ENCODE results near the gene GALNT11. TPM values are rescaled to one million over a fixed set of nuclear protein-coding genes. Genes with fewer than 3 reads are reported as not detected.
"Not testable (repeated sequence)": the region's sequence is repeated elsewhere in the genome, so short reads cannot be mapped to it uniquely, and the experiment has no call there.

GALNT11 gene
- total and polyA plus RNA-seq, 12 donors = 13.2 to 28.4 (median 21.7) TPM

DNA sequence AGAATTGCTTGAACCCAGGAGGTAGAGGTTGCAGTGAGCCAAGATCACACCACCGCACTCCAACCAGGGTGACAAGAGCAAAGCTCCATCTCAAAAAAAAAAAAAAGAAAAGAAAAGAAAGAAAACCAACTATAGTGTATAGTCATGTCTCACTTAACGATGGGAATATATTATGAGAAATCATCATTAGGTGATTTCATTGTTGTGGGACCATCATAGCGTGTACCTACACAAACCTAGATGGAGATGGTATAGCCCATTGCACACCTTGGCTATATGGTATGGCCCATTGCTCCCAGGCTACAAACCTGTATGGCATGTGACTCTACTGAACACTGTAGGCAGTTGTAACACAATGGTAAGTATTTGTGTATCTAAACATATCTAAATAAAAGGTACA, 8.5 kb upstream of the GALNT11 start:
- Histone ChIP-seq H3K4me3 (no peak overlapping the region), H3K4me1 (no peaks in the 10 kb centered on the region), H3K27me3 (no peaks in the 10 kb centered on the region), H3K27ac (no peak overlapping the region), H3K9me3 (peaks cover 0 to 5% (median 0%) of the 10 kb centered on the region in 11 donors), H3K36me3 (no peaks in the 10 kb centered on the region)
- WGBS, 2 donors = 97 to 98% methylated on average over 3 of the region's 3 CpGs
- DNase-seq (no peak), ATAC-seq (no peak)
- intact Hi-C loops (cut with DNase I) = no loop called here
- TF ChIP-seq, protein P1, sequence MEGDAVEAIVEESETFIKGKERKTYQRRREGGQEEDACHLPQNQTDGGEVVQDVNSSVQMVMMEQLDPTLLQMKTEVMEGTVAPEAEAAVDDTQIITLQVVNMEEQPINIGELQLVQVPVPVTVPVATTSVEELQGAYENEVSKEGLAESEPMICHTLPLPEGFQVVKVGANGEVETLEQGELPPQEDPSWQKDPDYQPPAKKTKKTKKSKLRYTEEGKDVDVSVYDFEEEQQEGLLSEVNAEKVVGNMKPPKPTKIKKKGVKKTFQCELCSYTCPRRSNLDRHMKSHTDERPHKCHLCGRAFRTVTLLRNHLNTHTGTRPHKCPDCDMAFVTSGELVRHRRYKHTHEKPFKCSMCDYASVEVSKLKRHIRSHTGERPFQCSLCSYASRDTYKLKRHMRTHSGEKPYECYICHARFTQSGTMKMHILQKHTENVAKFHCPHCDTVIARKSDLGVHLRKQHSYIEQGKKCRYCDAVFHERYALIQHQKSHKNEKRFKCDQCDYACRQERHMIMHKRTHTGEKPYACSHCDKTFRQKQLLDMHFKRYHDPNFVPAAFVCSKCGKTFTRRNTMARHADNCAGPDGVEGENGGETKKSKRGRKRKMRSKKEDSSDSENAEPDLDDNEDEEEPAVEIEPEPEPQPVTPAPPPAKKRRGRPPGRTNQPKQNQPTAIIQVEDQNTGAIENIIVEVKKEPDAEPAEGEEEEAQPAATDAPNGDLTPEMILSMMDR (IDR thresholded peaks at IDR 0.05) = no peak

DNA sequence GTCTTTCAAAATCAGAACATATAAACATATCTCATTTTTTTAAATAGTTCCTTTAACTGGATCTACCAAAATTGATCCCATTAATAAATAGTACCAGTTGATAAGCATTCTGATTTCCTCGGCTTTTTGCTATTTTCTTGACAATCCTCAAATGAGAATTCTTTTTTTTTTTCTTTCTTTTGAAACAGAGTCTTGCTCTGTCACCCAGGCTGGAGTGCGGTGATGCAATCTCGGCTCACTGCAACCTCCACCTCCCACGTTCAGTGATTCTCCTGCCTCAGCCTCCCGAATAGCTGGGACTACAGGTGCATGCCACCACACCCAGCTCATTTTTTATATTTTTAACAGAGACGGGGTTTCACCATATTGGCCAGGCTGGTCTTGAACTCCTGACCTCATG, 7.8 kb upstream of the GALNT11 start:
- WGBS, 2 donors = 90 to 93% methylated on average over 6 of the region's 6 CpGs
- H3K4me1 ChIP-seq; H3K36me3 ChIP-seq; H3K27ac ChIP-seq; H3K9me3 ChIP-seq; ATAC-seq; DNase-seq; intact Hi-C loops (cut with DNase I); H3K27me3 ChIP-seq; H3K4me3 ChIP-seq: not testable (repeated sequence)

DNA sequence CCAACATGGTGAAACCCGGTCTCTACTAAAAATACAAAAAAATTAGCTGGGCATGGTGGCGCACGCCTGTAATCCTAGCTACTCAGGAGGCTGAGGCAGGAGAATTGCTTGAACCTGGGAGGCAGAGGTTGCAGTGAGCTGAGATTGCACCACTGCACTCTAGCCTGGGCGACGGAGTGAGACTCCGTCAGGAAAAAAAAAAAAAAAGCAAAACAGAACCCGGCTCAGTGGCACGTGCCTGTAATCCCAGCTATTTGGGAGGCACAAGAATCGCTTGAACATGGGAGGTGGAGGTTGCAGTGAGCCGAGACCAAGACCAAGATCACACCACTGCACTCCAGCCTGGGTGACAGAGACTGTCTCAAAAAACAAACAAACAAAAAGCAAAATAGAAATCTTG, 3.7 kb upstream of the GALNT11 start:
- not testable (repeated sequence) for H3K9me3 ChIP-seq, ATAC-seq, DNase-seq, H3K4me3 ChIP-seq, H3K27me3 ChIP-seq, H3K36me3 ChIP-seq, H3K27ac ChIP-seq
- 77 to 82% methylated on average over 10 of the region's 10 CpGs for WGBS, 2 donors
- intact Hi-C loops (cut with DNase I) = loop anchor here in 1 of 10 donors (10.0 kb wide), 1 partner anchor 123 kb away; no protein-coding TSS in a partner anchor
- peaks cover 0 to 12% (median 8%) of the 10 kb centered on the region in 9 donors for H3K4me1 ChIP-seq

DNA sequence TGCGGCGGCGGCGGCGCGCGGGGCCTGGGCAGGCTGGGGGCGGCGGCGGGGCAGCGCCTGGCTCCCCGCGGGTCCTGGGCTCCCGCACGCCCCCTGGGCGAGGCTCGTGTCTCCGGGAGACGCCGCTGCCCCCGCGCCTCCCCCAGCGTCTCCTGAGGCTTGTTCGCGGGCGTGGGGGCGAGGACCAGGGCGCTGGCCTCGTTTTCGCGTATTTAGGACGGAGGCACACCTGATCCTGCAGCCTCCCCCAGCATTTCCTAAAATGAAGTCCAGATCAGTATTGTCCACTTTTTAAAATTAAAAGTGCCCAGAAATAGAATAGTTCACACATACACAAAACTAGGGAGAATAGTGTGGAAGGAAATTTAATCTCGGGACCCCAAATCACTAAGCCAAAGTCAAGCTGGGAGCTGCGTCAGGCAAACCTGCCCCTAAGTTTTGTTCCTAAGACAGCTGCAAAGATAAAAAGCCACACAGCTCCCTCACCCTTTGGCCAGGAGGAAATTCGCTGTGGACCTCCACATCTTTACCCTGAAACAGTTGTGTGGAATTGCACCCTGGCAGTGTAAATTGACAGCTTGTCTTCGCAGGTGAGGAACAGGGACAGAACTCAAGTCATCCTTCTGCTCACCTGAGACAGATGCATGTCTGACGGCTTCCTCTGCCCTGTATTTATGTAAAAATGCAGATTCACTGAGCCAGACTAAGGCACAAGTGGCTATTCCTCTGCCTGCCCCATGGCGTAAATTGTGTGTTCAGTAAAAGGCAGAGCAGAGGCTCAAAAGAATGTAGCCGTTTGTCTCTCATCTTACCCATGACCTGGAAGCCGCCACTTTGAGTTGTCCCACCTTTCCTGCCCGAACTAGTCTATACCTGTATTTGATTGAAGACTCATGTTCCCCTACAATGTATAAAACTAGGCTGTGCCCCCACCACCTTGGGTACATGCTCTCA, 740 bp downstream of the GALNT11 start:
- H3K27me3 ChIP-seq = no peaks in the 10 kb centered on the region
- peak overlapping the region in 9 of 10 donors; percentile 82 to 94 (median 87) for H3K27ac ChIP-seq
- peaks cover 0 to 20% (median 7%) of the 10 kb centered on the region in 9 donors for H3K36me3 ChIP-seq
- TF ChIP-seq, protein P1 (IDR thresholded peaks at IDR 0.05) = peak in 2 of 9 donors; percentile 5 to 6
- H3K4me3 ChIP-seq = peak overlapping the region; percentile 64 to 96 (median 86)
- H3K9me3 ChIP-seq = no peaks in the 10 kb centered on the region
- intact Hi-C loops (cut with DNase I) = loop anchor here in 2 of 10 donors (5.0 to 10.0 kb wide), 2 partner anchors 119 to 149 kb away; partner anchors contain the start of gene PRKAG2 (in 1 of the 2)
- WGBS, 2 donors = 14% methylated on average over 40 of the region's 41 CpGs
- H3K4me1 ChIP-seq = peaks cover 0 to 32% (median 13%) of the 10 kb centered on the region in 9 donors
- ATAC-seq (peak in 2 of 8 donors; percentile 66 to 70), DNase-seq (peak in 1 of 2 donors; percentile 13)

DNA sequence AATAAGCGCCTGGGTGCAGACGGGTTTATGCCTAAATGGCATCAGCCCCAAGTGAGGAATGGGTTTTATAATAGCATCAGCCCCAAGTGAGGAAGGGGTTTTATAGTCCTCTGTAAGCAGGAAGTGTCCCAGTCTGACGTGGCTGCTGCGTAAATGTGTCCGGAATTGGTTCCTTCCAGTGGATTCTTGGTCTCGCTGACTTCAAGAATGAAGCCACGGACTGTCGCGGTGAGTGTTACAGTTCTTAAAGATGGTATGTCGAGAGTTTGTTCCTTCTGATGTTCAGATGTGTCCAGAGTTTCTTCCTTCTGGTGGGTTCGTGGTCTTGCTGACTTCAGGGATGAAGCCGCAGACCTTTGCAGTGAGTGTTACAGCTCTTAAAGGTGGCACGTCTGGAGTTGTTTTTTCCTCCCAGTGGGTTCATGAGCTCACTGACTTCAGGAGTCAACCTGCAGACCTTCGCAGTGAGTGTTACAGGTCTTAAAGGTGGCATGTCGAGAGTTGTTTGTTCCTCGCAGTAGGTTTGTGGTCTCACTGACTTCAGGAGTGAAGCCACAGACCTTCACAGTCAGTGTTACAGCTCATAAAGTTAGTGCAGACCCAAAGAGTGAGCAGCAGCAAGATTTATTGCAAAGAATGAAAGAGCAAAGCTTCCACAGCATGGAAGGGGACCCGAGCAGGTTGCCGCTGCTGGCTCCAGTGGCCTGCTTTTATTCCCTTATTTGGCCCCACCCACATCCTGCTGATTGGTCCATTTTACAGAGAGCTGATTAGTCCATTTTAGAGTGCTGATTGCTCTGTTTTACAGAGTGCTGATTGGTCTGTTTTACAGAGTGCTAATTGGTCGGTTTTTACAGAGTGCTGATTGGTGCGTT, 2.3 kb downstream of the GALNT11 start:
- Histone ChIP-seq H3K4me1 (peaks cover 0 to 33% (median 13%) of the 10 kb centered on the region in 9 donors), H3K36me3 (peaks cover 0 to 20% (median 7%) of the 10 kb centered on the region in 9 donors)
- not testable (repeated sequence) for H3K9me3 ChIP-seq, H3K27me3 ChIP-seq, H3K4me3 ChIP-seq, DNase-seq, H3K27ac ChIP-seq, ATAC-seq
- 98% methylated on average over 20 of the region's 20 CpGs for whole genome bisulfite sequencing, 2 donors
- intact Hi-C loops (cut with DNase I) = loop anchor here in 2 of 10 donors (5.0 to 10.0 kb wide), 2 partner anchors 117 to 150 kb away; partner anchors contain the start of gene PRKAG2 (in 1 of the 2)
